ENCODE results near the gene KCTD2.
A peak's percentile ranks its signal among the peaks of the same experiment; 100 is the strongest.

KCTD2 gene

GRCh38 chr17:75077496-75078283 lies 30.7 kb downstream of the KCTD2 start:
- TF ChIP-seq, protein P1, sequence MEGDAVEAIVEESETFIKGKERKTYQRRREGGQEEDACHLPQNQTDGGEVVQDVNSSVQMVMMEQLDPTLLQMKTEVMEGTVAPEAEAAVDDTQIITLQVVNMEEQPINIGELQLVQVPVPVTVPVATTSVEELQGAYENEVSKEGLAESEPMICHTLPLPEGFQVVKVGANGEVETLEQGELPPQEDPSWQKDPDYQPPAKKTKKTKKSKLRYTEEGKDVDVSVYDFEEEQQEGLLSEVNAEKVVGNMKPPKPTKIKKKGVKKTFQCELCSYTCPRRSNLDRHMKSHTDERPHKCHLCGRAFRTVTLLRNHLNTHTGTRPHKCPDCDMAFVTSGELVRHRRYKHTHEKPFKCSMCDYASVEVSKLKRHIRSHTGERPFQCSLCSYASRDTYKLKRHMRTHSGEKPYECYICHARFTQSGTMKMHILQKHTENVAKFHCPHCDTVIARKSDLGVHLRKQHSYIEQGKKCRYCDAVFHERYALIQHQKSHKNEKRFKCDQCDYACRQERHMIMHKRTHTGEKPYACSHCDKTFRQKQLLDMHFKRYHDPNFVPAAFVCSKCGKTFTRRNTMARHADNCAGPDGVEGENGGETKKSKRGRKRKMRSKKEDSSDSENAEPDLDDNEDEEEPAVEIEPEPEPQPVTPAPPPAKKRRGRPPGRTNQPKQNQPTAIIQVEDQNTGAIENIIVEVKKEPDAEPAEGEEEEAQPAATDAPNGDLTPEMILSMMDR (IDR thresholded peaks at IDR 0.05; ENCODE audit: low read depth, low read length, missing control alignments): no peak
- no peak overlapping the region for H3K4me3 ChIP-seq (ENCODE audit: low read depth, low read length)
- in situ Hi-C loops (cut with HindIII; ENCODE audit: low sequenced_read_pairs): no loop called here
- no peak for DNase-seq (ENCODE audit: low read depth)

GRCh38 chr17:75078284-75079022 lies 31.4 kb downstream of the KCTD2 start:
- in situ Hi-C loops (cut with HindIII; ENCODE audit: low sequenced_read_pairs): no loop called here
- TF ChIP-seq, protein P1 (IDR thresholded peaks at IDR 0.05; ENCODE audit: low read depth, low read length, missing control alignments): no peak
- peak; percentile 54 for DNase-seq (ENCODE audit: low read depth)
- H3K4me3 ChIP-seq (ENCODE audit: low read depth, low read length): no peak overlapping the region

DNA sequence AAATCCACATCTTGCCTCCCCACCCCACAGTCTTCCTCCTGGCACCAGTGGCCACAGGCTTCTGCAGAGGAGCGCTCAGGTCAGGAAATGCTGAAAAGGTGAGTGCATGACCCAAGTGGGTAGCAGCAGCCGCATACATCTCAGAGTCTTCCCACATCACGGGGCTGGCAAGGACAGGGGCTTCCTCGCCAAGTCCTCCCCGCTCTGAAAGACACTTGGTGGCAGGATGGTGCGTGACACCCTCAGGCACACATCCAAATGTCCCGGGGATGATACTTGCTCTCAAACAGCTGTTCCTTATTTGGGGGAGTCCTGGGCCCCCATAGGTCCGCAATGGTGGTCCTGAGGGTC lies 32.0 kb downstream of the KCTD2 start:
- in situ Hi-C loops (cut with HindIII; ENCODE audit: low sequenced_read_pairs): no loop called here
- TF ChIP-seq, protein P1 (IDR thresholded peaks at IDR 0.05; ENCODE audit: low read depth, low read length, missing control alignments): no peak
- H3K4me3 ChIP-seq (ENCODE audit: low read depth, low read length): no peak overlapping the region
- DNase-seq (ENCODE audit: low read depth): no peak

GRCh38 chr17:75081611-75082540 lies 34.9 kb downstream of the KCTD2 start:
- in situ Hi-C loops (cut with HindIII; ENCODE audit: low sequenced_read_pairs): no loop called here
- no peak overlapping the region for H3K4me3 ChIP-seq (ENCODE audit: low read depth, low read length)
- DNase-seq (ENCODE audit: low read depth): no peak
- TF ChIP-seq, protein P1 (IDR thresholded peaks at IDR 0.05; ENCODE audit: low read depth, low read length, missing control alignments): no peak

GRCh38 chr17:75082683-75083082 lies 35.7 kb downstream of the KCTD2 start:
- no peak for DNase-seq (ENCODE audit: low read depth)
- no peak overlapping the region for H3K4me3 ChIP-seq (ENCODE audit: low read depth, low read length)
- TF ChIP-seq, protein P1 (IDR thresholded peaks at IDR 0.05; ENCODE audit: low read depth, low read length, missing control alignments): no peak
- in situ Hi-C loops (cut with HindIII; ENCODE audit: low sequenced_read_pairs): no loop called here

- no peak for DNase-seq (ENCODE audit: low read depth)
- in situ Hi-C loops (cut with HindIII; ENCODE audit: low sequenced_read_pairs): no loop called here
- H3K4me3 ChIP-seq (ENCODE audit: low read depth, low read length): no peak overlapping the region
- TF ChIP-seq, protein P1 (IDR thresholded peaks at IDR 0.05; ENCODE audit: low read depth, low read length, missing control alignments): no peak
These were observed 37.1 kb downstream of the KCTD2 start for GRCh38 chr17:75084039-75084660.

Measured in astrocyte of the cerebellum (primary cell).